CD14-positive monocyte (primary cell): ENCODE measurements around the gene GAS7. TPM values are rescaled to one million over a fixed set of nuclear protein-coding genes. Genes with fewer than 3 reads are reported as not detected.
A peak's percentile ranks its signal among the peaks of the same experiment; 100 is the strongest.

Experiments used
- DNase-seq, 3 donors: peaks; one replicate each; pipeline ENCODE4 v3.0.0-alpha.2; 2011 to 2022
- H2AFZ ChIP-seq: 2 replicates; pipeline ENCODE4 v1.6.0; 2012; ENCODE audit warnings: mild to moderate bottlenecking, low read depth, low read length, inconsistent platforms; ENCODE audit not compliant: insufficient read depth, poor library complexity, severe bottlenecking
- H3K27ac ChIP-seq, 2 donors: 1 replicate in 1 of 2; 2 replicates in 1 of 2; pipeline ENCODE4 v1.5.1; 2012 to 2013; ENCODE audit warnings: low read length in 2 of 2, control low read depth in 1 of 2, inconsistent platforms in 1 of 2, low read depth in 1 of 2, mild to moderate bottlenecking in 1 of 2
- H3K27me3 ChIP-seq, 2 donors: one replicate each; pipeline versions ENCODE4 v1.6.0 to v1.6.1; 2011 to 2013; ENCODE audit warnings: low read length in 2 of 2; ENCODE audit not compliant: control insufficient read depth in 2 of 2, insufficient read depth in 2 of 2
- H3K36me3 ChIP-seq, 2 donors: replicated peaks in 1 of 2; 1 replicate in 1 of 2; 2 replicates in 1 of 2; pipeline versions ENCODE4 v1.5.1 to v1.6.1; 2012 to 2013; ENCODE audit warnings: low read length in 2 of 2, control low read depth in 1 of 2, inconsistent platforms in 1 of 2, mild to moderate bottlenecking in 1 of 2; ENCODE audit not compliant: insufficient read depth in 2 of 2, control insufficient read depth in 1 of 2
- H3K4me1 ChIP-seq, 2 donors: 1 replicate in 1 of 2; 2 replicates in 1 of 2; pipeline versions ENCODE4 v1.5.1 to v1.6.1; 2012 to 2013; ENCODE audit warnings: low read length in 2 of 2, control low read depth in 1 of 2, inconsistent platforms in 1 of 2, mild to moderate bottlenecking in 1 of 2, moderate library complexity in 1 of 2; ENCODE audit not compliant: insufficient read depth in 2 of 2, control insufficient read depth in 1 of 2
- H3K4me2 ChIP-seq: replicated peaks from 2 replicates; pipeline ENCODE3; 2012; ENCODE audit warnings: low read length, moderate library complexity, mild to moderate bottlenecking; ENCODE audit not compliant: poor library complexity, severe bottlenecking; ENCODE audit errors: extremely low read depth
- H3K4me3 ChIP-seq, 3 experiments: fragments of 200-600 bp in 1 of 3; sonication (generic) in 1 of 3; replicated peaks in 1 of 3; 1 replicate in 2 of 3; 2 replicates in 1 of 3; pipeline ENCODE4 v1.5.1; 2011 to 2013; ENCODE audit warnings: low read length in 3 of 3, mild to moderate bottlenecking in 3 of 3, control low read depth in 2 of 3, low read depth in 2 of 3, inconsistent platforms in 1 of 3, moderate library complexity in 1 of 3
- H3K79me2 ChIP-seq: 2 replicates; pipeline ENCODE4 v1.6.0; 2012; ENCODE audit warnings: mild to moderate bottlenecking, control low read depth, inconsistent platforms, low read length, moderate library complexity; ENCODE audit not compliant: insufficient read depth
- H3K9ac ChIP-seq: 2 replicates; pipeline ENCODE4 v1.6.0; 2017; ENCODE audit warnings: low read length, mild to moderate bottlenecking; ENCODE audit not compliant: insufficient read depth, poor library complexity, severe bottlenecking
- H3K9me3 ChIP-seq, 2 donors: replicated peaks in 1 of 2; 1 replicate in 1 of 2; 2 replicates in 1 of 2; pipeline versions ENCODE4 v1.5.1 to v1.6.1; 2012 to 2013; ENCODE audit warnings: low read length in 2 of 2, control low read depth in 1 of 2; ENCODE audit not compliant: control insufficient read depth in 1 of 2, insufficient read depth in 1 of 2
- H4K20me1 ChIP-seq: 2 replicates; pipeline ENCODE4 v1.6.0; 2012; ENCODE audit warnings: mild to moderate bottlenecking, low read length, control low read depth, moderate library complexity; ENCODE audit not compliant: insufficient read depth
- H3K27ac Mint-ChIP-seq, 7 donors: one replicate each; pipeline ENCODE4 v1.8.0; 2020; ENCODE audit warnings: mild to moderate bottlenecking in 7 of 7, mixed read lengths in 7 of 7, moderate library complexity in 6 of 7, inconsistent platforms in 2 of 7
- H3K27me3 Mint-ChIP-seq, 3 donors: one replicate each; pipeline ENCODE4 v1.8.0; 2021 to 2022; ENCODE audit warnings: low read depth in 3 of 3, mild to moderate bottlenecking in 3 of 3, mixed read lengths in 3 of 3, moderate library complexity in 3 of 3, inconsistent platforms in 1 of 3
- H3K36me3 Mint-ChIP-seq, 2 donors: one replicate each; pipeline ENCODE4 v1.8.0; 2020; ENCODE audit warnings: mixed read lengths in 2 of 2, inconsistent platforms in 1 of 2, mild to moderate bottlenecking in 1 of 2
- H3K4me1 Mint-ChIP-seq: one replicate; pipeline ENCODE4 v1.8.0; 2020; ENCODE audit warnings: mild to moderate bottlenecking, mixed read lengths
- H3K4me3 Mint-ChIP-seq, 2 donors: one replicate each; pipeline ENCODE4 v1.8.0; 2020; ENCODE audit warnings: mild to moderate bottlenecking in 2 of 2, mixed read lengths in 2 of 2, moderate library complexity in 1 of 2
- H3K9me3 Mint-ChIP-seq, 7 donors: one replicate each; pipeline ENCODE4 v1.8.0; 2020 to 2022; ENCODE audit warnings: mixed read lengths in 7 of 7, mild to moderate bottlenecking in 6 of 7, moderate library complexity in 6 of 7, inconsistent platforms in 2 of 7
- WGBS: methylation state at CpG from one replicate; pipeline ENCODE4 v1.1.5; 2013; ENCODE audit warnings: missing lambda C conversion rate; ENCODE audit not compliant: insufficient coverage; 5-methylcytosine and 5-hydroxymethylcytosine counted together
- intact Hi-C, 2 donors: fragments of 100-400 bp; cut with micrococcal nuclease; formaldehyde crosslinking; loops; one replicate each; pipeline versions ENCODE4 v1.15.0 to v1.15.1; 2023
- polyA plus RNA-seq, 3 donors: library from polyadenylated mRNA; depleted of rRNA in 1 of 3; unstranded in 2 of 3; stranded (reverse) in 1 of 3; fragments of 300-500 nt in 2 of 3; fragments of >200 nt in 1 of 3; fragmentation: Illumina TruSeq in 2 of 3; gene quantifications; 1 replicate in 2 of 3; 2 replicates in 1 of 3; pipeline ENCODE4 v1.2.3, GENCODE V29; 2012 to 2021
- TF ChIP-seq, protein P1 (sequence below): fragments of 200-600 bp; IDR thresholded peaks from one replicate; pipeline ENCODE4 v1.8.0; 2022; ENCODE audit warnings: antibody characterized with exemption, mild to moderate bottlenecking

GAS7 gene
- polyA plus RNA-seq, 3 donors: 53.1 to 91.9 (median 66.6) TPM

DNA sequence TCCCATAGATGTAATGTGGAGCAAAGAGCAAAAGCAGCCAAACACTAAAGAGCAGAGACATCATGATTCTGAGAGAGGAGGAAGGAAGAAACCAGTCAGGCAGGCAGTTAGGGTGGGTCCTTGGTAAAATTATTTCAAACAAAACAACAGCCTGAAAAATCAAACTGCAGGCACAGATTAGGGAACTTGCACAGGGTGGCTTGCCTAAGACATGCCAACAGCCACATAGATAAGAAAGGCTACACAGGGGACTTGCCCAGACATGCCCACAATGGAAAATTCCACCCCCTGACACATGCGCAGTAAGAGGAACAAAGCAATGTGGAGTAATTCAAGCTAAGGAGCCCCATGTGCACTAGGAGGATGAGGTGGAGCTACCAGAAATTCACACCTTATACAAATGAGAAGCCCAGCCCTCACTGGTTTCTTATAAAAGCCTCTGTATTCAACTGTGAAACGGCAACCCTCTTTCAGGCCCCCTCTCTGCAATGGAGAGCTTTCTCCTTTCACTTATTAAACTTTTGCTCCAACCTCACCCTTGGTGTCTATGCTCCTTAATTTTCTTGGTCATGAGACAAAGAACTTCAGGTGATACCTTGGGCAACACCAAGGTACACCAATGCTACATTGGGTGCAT, 7.3 kb upstream of the GAS7 start:
- H3K4me3 ChIP-seq: peak overlapping the region in 1 of 3 experiments; percentile 2
- Mint-ChIP-seq H3K27me3 (peaks cover 0 to 5% (median 4%) of the 10 kb centered on the region in 3 donors), H3K4me3 (no peak overlapping the region), H3K36me3 (no peaks in the 10 kb centered on the region), H3K4me1 (peaks cover 23% of the 10 kb centered on the region), H3K27ac (no peak overlapping the region), H3K9me3 (peaks cover 7 to 29% (median 21%) of the 10 kb centered on the region in 7 donors)
- H3K36me3 ChIP-seq: no peaks in the 10 kb centered on the region
- peaks cover 19 to 22% of the 10 kb centered on the region in 2 donors for H3K9me3 ChIP-seq
- H3K79me2 ChIP-seq: no peaks in the 10 kb centered on the region
- H3K4me1 ChIP-seq: peaks cover 18 to 21% of the 10 kb centered on the region in 2 donors
- no peak overlapping the region for H3K4me2 ChIP-seq
- intact Hi-C loops: no loop called here
- 86% methylated on average over 1 of the region's 2 CpGs for WGBS
- DNase-seq: peak; percentile 12 to 69 (median 25)
- no peak overlapping the region for H3K27ac ChIP-seq
- no peak overlapping the region for H2AFZ ChIP-seq
- TF ChIP-seq, protein P1, sequence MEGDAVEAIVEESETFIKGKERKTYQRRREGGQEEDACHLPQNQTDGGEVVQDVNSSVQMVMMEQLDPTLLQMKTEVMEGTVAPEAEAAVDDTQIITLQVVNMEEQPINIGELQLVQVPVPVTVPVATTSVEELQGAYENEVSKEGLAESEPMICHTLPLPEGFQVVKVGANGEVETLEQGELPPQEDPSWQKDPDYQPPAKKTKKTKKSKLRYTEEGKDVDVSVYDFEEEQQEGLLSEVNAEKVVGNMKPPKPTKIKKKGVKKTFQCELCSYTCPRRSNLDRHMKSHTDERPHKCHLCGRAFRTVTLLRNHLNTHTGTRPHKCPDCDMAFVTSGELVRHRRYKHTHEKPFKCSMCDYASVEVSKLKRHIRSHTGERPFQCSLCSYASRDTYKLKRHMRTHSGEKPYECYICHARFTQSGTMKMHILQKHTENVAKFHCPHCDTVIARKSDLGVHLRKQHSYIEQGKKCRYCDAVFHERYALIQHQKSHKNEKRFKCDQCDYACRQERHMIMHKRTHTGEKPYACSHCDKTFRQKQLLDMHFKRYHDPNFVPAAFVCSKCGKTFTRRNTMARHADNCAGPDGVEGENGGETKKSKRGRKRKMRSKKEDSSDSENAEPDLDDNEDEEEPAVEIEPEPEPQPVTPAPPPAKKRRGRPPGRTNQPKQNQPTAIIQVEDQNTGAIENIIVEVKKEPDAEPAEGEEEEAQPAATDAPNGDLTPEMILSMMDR: no peak
- no peaks in the 10 kb centered on the region for H4K20me1 ChIP-seq
- H3K9ac ChIP-seq: no peak overlapping the region
- H3K27me3 ChIP-seq: no peaks in the 10 kb centered on the region

DNA sequence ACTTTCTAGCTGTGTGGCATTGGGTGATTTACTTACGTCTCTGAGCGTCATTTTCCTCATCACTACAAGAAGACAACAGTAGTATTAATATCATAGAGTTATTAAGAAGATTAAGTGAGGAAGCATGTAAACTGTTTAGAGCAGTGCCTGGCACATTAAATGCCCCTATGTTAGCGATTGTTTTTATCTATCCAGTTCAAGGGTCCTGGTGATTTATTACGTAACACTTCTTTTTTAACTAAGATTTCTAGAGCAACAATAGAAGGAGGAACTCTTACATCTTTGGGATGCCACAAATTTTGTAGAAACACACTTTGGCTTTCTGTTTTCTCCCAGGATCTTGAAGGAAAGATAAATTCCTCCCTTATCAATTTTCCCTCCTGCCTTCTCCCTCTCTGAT, 3.3 kb upstream of the GAS7 start:
- whole genome bisulfite sequencing: no CpG with 5 or more reads among the region's 4 CpGs
- Histone ChIP-seq H2AFZ (no peak overlapping the region), H3K9ac (no peak overlapping the region), H3K4me1 (peaks cover 16 to 21% of the 10 kb centered on the region in 2 donors), H3K27me3 (no peaks in the 10 kb centered on the region), H3K9me3 (peaks cover 19 to 22% of the 10 kb centered on the region in 2 donors), H3K27ac (no peak overlapping the region), H3K36me3 (no peaks in the 10 kb centered on the region), H4K20me1 (peaks cover 16% of the 10 kb centered on the region), H3K79me2 (peaks cover 15% of the 10 kb centered on the region), H3K4me2 (no peak overlapping the region), H3K4me3 (no peak overlapping the region)
- H3K9me3 Mint-ChIP-seq: peaks cover 7 to 26% (median 23%) of the 10 kb centered on the region in 7 donors
- H3K27ac Mint-ChIP-seq: no peak overlapping the region
- H3K4me1 Mint-ChIP-seq: peaks cover 15% of the 10 kb centered on the region
- TF ChIP-seq, protein P1: no peak
- H3K36me3 Mint-ChIP-seq: peaks cover 1 to 4% of the 10 kb centered on the region in 2 donors
- H3K27me3 Mint-ChIP-seq: peaks cover 7 to 10% (median 7%) of the 10 kb centered on the region in 3 donors
- H3K4me3 Mint-ChIP-seq: no peak overlapping the region
- no peak for DNase-seq
- intact Hi-C loops: no loop called here
